ENCODE data around the gene SRP9.
"Not testable (repeated sequence)": the region's sequence is repeated elsewhere in the genome, so short reads cannot be mapped to it uniquely, and the experiment has no call there.

GRCh38 chr1:225789142-225789541, 11.5 kb downstream of the SRP9 start:
- not testable (repeated sequence) for TF ChIP-seq CTCF, POLR2A (IDR thresholded peaks at IDR 0.05)
